ENCODE results near the gene CDK15. TPM values are rescaled to one million over a fixed set of nuclear protein-coding genes. Genes with fewer than 3 reads are reported as not detected.
A peak's percentile ranks its signal among the peaks of the same experiment; 100 is the strongest.

Gene CDK15
- total RNA-seq, 1 donor from 2014 or later: 1.5 TPM

GRCh38 chr2:201831469-201831868 is 25.1 kb downstream of the CDK15 start:
- intact Hi-C loops (cut with DNase I): no loop called here
- Histone ChIP-seq H3K9me3 (no peaks in the 10 kb centered on the region), H3K27ac (peak overlapping the region; percentile 28 to 42), H3K27me3 (no peaks in the 10 kb centered on the region), H3K36me3 (no peaks in the 10 kb centered on the region), H3K4me1 (no peaks in the 10 kb centered on the region), H3K4me3 (no peak overlapping the region)
- no peak for DNase-seq (ENCODE audit: low spot score in 2 of 2)
- TF ChIP-seq, protein P1, sequence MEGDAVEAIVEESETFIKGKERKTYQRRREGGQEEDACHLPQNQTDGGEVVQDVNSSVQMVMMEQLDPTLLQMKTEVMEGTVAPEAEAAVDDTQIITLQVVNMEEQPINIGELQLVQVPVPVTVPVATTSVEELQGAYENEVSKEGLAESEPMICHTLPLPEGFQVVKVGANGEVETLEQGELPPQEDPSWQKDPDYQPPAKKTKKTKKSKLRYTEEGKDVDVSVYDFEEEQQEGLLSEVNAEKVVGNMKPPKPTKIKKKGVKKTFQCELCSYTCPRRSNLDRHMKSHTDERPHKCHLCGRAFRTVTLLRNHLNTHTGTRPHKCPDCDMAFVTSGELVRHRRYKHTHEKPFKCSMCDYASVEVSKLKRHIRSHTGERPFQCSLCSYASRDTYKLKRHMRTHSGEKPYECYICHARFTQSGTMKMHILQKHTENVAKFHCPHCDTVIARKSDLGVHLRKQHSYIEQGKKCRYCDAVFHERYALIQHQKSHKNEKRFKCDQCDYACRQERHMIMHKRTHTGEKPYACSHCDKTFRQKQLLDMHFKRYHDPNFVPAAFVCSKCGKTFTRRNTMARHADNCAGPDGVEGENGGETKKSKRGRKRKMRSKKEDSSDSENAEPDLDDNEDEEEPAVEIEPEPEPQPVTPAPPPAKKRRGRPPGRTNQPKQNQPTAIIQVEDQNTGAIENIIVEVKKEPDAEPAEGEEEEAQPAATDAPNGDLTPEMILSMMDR (IDR thresholded peaks at IDR 0.05): no peak

GRCh38 chr2:201833781-201834180 is 27.4 kb downstream of the CDK15 start:
- H3K4me1 ChIP-seq: no peaks in the 10 kb centered on the region
- H3K27me3 ChIP-seq: no peaks in the 10 kb centered on the region
- TF ChIP-seq, protein P1 (IDR thresholded peaks at IDR 0.05): no peak
- DNase-seq (ENCODE audit: low spot score in 2 of 2): no peak
- no peaks in the 10 kb centered on the region for H3K36me3 ChIP-seq
- no peak overlapping the region for H3K27ac ChIP-seq
- intact Hi-C loops (cut with DNase I): no loop called here
- H3K9me3 ChIP-seq: no peaks in the 10 kb centered on the region
- no peak overlapping the region for H3K4me3 ChIP-seq

DNA sequence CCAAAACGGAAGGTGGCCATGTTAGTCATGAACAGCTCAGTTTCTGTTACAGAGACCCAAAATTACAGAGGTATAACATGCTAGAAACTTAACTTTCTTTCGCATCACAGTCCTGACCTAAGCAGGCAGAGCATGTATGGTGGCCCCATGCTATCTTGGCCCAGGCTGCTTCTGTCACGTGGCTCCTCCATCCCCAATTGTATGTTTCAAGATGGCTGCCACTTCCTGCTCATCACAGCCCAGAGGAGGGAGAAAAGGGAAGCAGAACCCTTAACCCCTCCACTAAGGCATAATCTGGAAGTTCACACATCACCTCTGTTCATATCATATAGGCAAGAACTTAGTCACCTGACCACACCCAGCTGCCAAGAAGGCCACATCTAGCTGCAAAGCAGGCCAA is 28.7 kb downstream of the CDK15 start:
- intact Hi-C loops (cut with DNase I): no loop called here
- Histone ChIP-seq H3K36me3 (no peaks in the 10 kb centered on the region), H3K27ac (no peak overlapping the region), H3K4me3 (no peak overlapping the region), H3K9me3 (no peaks in the 10 kb centered on the region), H3K27me3 (no peaks in the 10 kb centered on the region), H3K4me1 (no peaks in the 10 kb centered on the region)
- no peak for DNase-seq (ENCODE audit: low spot score in 2 of 2)
- TF ChIP-seq, protein P1 (IDR thresholded peaks at IDR 0.05): no peak

- Histone ChIP-seq H3K9me3 (peaks cover 0 to 13% of the 10 kb centered on the region in 2 donors), H3K36me3 (no peaks in the 10 kb centered on the region), H3K27me3 (no peaks in the 10 kb centered on the region), H3K4me3 (no peak overlapping the region), H3K4me1 (no peaks in the 10 kb centered on the region), H3K27ac (no peak overlapping the region)
- TF ChIP-seq, protein P1 (IDR thresholded peaks at IDR 0.05): no peak
- DNase-seq (ENCODE audit: low spot score in 2 of 2): no peak
- intact Hi-C loops (cut with DNase I): no loop called here
Observed at GRCh38 chr2:201837391-201837790, 31.1 kb downstream of the CDK15 start.

- Histone ChIP-seq H3K4me3 (no peak overlapping the region), H3K9me3 (peaks cover 0 to 13% of the 10 kb centered on the region in 2 donors), H3K4me1 (no peaks in the 10 kb centered on the region), H3K27me3 (no peaks in the 10 kb centered on the region), H3K27ac (no peak overlapping the region), H3K36me3 (no peaks in the 10 kb centered on the region)
- intact Hi-C loops (cut with DNase I): no loop called here
- TF ChIP-seq, protein P1 (IDR thresholded peaks at IDR 0.05): no peak
- no peak for DNase-seq (ENCODE audit: low spot score in 2 of 2)
Observed at GRCh38 chr2:201837824-201838431, 31.6 kb downstream of the CDK15 start.

GRCh38 chr2:201839727-201840126 is 33.4 kb downstream of the CDK15 start:
- TF ChIP-seq, protein P1 (IDR thresholded peaks at IDR 0.05): no peak
- Histone ChIP-seq H3K9me3 (peaks cover 0 to 13% of the 10 kb centered on the region in 2 donors), H3K36me3 (no peaks in the 10 kb centered on the region), H3K4me1 (no peaks in the 10 kb centered on the region), H3K4me3 (no peak overlapping the region), H3K27me3 (no peaks in the 10 kb centered on the region), H3K27ac (no peak overlapping the region)
- no peak for DNase-seq (ENCODE audit: low spot score in 2 of 2)
- intact Hi-C loops (cut with DNase I): no loop called here

All from ascending aorta (tissue), 2 donors.